Measurements from ENCODE around the gene PDE1C.

PDE1C gene

DNA sequence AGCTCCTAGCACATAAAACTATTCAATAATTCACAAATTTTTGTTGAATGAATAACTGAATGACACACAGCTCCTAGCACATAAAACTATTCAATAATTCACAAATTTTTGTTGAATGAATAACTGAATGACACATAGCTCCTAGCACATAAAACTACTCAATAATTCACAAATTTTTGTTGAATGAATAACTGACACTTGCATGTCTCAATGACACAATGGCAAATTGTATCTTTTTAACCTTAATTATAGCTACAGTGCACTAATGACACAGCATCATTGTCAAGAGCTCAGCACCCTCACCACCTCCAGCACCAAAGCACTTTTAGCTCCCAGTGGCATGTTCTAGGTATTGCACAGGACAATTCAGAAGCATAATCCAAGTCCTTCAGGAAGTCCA lies 131.6 kb downstream of the PDE1C start:
- DNase-seq (ENCODE audit: low spot score), result no peak

DNA sequence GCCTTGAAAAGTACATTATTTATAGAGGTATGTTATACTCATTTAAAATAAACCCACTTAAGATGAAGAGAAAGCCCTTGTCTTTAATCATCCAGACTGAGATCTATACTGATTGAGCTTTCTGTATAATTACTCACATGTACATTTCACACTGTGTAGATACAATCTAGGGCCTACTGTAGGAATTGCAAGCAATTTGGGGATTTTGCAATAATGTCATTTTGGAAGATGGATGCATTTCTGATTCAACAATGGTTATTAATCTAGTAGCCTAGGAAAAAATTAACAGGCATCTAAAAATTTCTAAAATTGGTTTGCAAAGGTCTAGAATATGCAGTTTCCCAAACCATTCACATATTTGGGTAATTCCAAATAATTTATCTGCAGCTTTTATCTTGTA lies 132.2 kb downstream of the PDE1C start:
- DNase-seq (ENCODE audit: low spot score), result no peak

DNA sequence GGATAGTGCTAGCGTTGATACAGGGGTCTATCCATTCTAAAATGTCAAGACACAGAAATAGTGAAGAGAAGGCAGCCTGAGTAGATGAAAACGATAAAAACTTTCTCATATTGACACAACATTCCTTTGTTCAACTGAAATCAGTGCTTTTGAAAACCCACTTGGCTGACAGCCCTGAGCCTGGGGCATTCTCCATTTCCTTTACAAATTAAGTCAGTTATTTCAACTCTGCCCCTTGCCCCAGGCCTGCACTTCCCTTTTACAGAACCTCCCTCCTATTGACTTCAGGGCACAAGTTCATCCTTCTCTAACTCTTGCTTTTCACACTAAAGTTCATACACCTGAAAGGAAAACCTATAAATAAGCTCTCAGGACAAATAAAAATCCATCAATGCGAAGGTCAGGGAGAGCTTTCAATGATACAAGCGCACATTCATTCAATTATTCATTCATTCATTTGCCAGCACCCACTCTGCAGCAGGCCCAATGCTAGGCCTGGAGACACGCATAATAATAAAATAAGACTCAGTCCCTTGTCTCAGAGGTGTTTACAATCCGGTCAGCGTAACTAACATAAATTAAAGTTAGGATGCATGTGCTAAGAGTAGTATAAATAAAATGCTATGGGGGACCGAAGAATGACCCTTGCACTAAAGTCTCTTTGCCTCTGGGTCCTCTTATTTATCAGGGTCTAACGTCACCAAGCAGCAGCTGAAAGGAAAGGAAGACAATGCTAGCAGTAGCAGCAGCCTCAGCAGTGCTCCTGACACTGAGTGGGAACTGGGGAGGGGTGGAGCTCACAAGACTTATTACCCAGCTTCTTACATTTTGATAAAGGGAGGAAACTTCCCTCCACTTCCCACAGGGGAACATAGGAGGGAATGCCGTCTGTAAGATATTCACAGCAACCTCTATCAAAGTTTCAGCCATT lies 134.8 kb downstream of the PDE1C start:
- DNase-seq (ENCODE audit: low spot score), result no peak

DNA sequence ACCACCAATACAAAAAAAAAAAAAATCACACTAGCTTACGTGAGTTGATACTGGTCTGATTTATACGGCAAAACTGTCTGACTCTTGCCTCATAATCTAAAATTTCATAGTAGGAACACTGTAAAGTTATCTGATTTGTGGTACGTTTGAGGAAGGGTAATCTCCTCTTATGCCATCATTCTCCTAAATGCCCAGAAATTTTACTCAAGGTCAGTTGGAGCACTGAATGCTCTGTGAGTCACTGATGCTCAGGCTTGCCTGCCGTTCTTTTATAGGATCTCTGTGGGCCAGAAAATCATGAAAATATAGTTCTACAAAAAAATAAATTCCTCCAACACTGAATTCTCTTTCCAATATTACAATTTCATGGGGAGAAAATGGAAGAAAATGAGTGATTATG lies 135.7 kb downstream of the PDE1C start:
- DNase-seq (ENCODE audit: low spot score), result no peak

DNA sequence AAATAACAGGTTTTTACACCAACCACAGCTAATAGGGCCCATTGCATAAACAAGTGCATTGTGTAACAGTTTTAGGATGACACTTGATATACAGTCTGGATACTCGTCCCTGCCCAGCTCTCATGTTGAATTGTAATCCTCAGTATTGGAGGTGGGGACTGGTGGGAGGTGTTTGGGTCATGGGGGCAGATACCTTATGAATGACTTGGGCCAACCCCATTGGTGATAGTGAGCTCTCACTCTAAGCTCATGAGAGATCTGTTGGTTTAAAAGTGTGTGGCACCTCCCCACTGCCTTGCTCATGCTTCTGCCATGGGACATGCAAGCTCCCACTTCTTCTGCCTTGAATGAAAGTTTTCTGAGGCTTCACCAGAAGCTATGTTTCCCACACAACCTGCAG lies 136.7 kb downstream of the PDE1C start:
- DNase-seq (ENCODE audit: low spot score), result no peak

DNA sequence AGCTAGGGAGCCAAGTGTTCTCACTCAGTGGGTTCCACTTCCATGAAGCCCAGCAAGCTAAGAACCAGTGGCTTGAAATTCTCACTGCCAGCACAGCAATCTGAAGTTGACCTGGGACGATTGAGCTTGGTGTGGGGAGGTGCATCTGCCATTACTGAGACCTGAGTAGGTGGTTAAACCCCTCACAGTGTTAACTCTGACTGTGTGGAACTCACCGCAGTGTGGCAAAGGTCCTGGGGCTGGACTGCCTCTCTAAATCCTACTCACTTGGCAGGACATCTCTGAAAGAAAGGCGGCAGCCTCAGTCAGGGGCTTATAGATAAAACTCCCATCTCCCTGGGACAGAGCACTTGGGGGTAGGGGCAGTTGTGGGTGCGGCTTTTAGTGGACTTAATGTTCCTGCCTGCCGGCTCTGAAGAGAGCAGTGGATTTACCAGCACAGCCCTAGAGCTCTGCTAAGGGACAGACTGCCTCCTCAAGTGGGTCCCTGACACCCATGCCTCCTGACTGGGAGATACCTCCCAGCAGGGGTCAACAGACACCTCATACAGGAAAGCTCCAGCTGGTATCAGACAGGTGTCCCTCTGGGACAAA lies 143.1 kb downstream of the PDE1C start:
- no peak for DNase-seq (ENCODE audit: low spot score)

DNA sequence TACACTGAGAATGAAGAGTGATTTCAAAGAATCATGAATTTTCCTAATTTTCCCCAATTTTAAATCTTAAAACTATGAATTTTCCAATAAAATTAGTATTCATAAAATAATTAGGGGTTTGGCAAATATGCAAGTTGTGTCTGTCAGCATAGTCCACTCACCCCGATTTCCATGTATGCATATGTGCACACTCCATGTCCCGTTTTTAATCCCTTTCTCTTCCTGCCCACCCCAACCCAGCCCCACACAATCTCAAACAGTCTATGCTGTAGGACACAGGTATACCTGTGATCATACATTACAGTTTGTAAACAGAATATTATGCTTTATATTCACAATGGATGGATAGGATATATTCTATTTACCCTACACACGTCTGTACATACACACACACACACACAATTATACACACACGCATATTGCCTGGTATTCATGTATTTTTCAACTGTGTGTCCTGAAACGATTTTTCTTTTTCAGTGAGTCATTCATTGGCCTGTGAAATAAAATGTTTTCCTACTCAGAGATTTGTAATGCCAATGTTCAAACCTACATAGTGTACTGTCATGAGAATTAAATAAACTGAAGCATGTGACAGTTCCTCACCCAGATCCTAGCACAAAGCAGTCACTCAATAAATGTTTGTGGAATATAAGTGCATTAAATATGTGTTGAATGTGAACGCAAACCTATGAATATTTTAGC lies 144.3 kb downstream of the PDE1C start:
- no peak for DNase-seq (ENCODE audit: low spot score)

DNA sequence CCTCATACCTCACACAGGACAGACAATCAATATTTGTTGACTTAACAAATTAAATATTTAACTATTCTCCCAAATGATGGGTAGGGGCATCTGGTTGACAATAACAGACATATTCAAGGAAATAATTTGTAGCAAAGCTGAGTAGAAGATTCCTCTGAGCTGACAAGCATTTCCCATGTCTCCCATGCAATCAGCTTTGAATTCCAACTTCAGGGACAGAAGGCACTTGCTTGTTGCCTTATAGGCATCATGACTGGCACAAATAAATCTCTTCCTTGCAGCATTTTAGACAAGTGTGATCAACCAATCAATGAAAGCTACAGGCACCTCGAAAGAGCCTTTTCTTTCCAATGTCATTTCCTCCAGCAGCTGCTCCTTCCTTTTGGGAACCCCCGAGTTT lies 146.0 kb downstream of the PDE1C start:
- no peak for DNase-seq (ENCODE audit: low spot score)

DNA sequence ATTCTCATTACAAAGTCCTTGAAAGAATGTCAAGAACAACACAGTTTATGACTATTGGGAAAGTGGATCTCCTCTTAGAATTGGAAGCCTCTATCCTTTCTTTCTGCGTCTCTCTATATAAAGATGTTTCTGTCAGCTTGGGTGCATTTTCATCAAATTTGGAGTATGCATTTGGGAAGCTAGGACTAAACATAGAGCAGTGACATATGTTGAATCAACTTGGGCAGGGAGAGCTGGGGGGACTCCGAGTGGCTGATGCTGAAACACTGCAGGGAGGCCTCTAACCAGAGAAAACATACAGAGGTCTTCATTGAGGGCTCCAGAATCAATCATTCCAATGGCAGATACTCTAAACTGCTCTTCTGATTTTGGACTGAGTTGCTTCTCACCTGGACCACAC lies 147.4 kb downstream of the PDE1C start:
- DNase-seq (ENCODE audit: low spot score), result no peak

DNA sequence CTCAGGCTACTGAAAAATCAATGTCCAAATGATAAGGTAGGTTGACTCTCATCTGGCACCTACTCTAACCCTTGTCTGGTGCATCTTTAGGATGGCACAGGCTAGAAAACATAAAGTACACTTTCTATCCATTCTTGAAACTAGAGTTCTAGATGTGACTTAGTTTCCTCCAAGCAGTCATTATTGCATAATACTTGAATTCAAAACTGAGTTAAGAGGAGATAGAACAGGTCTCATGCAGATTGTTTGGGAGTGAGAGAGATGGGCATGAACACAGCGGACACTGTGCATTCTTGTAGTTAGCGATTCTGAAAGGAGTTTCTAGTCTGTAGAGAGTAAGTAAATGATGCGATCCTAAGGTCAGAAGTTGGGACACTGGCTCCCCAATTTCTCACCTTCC lies 149.2 kb downstream of the PDE1C start:
- no peak for DNase-seq (ENCODE audit: low spot score)

DNA sequence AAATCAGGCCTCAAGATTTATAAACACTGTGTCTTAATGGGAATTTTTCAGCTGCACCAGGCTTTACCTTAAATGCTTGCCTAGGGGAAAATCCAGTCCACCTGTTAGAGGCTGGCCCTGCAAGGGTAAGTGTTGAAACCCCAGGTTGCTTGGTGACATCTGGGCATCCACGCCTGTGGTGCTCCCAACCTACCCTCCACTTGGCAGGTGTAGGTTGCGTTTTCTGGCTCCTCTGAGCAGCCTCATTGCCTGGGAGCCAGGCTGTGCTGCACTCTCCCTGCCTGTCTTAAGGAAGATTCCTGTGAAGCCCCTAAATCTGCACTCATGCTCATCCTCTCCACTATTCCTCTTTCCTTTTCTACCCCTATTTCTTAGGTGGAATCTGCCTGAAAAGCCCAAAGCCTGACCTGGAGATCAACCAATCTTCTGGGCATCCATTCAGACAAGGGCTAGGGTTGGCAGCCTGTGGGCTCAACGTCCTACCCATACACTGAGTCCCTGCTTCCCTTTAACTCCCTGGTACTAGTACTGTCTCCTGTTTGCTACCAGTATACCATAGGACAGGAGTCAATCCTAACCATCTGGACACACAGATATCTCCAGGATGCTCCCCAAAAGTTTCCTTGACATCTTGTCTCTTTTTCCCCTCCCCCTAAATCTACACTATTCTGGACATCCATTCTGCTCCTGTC lies 150.4 kb downstream of the PDE1C start:
- DNase-seq (ENCODE audit: low spot score), result no peak

DNA sequence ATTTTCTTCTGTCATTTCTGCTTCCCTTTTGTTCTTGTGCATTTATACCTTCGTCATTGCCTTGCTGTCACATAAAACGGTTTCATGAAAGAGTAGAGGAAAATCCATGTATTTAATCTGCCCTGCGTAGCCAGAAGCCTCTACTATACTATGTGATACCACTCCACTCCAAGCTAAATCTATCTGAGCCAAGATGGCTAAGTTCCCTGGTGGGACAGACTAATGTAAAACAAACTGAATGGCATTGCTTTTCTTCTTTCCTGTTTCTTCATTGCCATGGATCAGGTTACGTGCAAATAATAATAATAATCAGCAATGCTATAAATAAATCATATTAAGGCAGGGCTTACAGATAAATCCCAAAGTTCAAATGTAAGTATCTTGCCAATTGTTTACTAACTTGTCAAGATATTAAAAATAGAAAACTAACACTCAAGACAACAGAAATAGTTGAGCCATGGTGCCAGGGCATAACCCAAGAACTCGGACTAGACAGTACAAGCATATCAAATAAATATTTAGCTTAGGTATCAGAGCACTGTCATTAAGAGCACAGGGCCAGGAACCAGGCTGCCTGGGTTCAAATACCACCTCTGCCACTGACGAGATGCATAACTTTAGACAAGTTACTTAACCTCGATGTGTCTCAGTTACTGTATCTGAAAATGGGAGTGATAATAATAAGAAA lies 151.4 kb downstream of the PDE1C start:
- no peak for DNase-seq (ENCODE audit: low spot score)

DNA sequence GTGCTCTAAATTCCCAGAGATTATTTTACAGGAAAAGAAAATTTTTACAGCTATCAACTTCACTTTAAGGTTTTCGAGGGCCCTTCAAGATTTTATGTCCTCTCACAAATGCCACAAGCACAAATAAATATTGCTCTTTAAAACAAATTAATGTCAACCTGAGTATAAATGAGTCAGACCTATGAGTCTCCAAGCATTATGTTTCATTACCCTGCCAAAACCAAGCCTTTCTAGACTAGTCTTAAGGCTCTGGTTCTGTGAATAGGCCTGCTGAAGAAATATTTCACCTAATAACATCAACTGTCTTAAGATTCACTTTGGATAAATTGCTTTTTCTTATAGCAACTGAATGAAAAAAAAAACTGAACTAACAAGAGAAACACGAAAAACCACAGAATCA lies 153.0 kb downstream of the PDE1C start:
- no peak for DNase-seq (ENCODE audit: low spot score)

DNA sequence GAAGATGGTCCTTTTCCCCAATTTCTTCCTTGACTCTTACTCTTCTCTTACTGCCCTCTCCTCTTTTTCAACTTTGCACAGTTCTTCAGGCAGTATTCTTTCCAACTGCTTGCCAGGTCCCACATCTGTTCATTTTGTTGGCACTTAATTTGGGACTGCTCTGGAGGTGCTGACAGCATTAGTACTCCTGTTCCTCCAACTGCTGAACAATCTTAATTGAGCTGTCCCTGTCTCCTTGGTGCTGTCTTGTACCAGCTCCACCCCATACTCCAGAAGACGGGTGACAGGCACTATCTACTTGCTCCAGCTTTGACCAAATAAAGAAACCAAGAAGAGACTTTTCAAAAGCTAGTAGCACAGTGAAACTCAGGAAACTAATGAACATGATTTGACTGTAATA lies 160.0 kb downstream of the PDE1C start:
- DNase-seq (ENCODE audit: low spot score), result no peak

DNA sequence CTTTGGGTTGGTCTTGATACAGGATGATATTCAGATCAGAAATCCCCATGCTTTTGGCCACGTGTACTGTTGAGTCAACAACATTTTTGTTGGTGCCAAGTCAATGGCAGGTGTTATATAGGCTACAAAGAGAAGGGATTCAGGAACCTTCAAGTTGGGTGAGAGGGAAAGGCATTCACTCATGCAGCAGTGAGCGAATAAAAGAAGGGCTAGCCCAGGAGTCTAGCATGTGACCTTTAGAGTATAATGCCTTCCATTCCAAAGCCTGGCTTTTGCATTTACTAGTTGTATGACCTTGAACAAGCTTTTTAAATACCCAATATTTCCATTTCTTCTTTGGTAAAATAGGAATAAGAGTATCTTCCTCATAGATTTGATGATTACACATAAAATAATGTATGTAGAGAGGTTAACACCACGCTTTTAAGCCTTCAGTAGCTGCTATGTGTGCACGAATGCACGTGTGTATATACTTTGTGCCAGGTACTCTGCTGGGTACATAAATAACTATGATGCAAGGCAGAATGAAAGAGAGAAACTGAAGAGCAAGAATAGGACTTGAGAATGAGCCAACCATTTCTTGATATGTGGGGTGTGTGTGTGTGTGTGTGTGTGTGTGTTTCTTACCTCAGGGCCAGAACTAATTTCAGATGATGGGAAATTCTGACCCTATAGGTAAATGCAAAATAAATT lies 163.6 kb downstream of the PDE1C start:
- no peak for DNase-seq (ENCODE audit: low spot score)

DNA sequence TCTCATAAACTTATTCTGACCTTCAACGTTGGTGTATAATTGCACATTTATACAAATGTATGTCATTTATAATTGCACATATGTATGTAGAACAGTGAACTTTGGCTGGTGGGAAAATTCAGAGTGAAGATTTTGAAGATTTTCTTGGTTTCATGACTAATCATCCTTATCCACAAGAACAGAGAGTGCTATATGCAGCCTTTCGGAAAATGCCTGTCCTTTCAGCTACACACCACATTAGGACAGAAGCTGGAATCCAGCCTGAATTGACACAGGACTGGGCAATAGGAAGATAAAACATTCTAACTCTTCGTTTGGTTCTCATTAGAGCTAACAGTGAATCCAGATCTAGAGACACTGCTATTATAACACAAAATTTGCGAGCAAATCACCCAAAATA lies 166.2 kb downstream of the PDE1C start:
- no peak for DNase-seq (ENCODE audit: low spot score)

DNA sequence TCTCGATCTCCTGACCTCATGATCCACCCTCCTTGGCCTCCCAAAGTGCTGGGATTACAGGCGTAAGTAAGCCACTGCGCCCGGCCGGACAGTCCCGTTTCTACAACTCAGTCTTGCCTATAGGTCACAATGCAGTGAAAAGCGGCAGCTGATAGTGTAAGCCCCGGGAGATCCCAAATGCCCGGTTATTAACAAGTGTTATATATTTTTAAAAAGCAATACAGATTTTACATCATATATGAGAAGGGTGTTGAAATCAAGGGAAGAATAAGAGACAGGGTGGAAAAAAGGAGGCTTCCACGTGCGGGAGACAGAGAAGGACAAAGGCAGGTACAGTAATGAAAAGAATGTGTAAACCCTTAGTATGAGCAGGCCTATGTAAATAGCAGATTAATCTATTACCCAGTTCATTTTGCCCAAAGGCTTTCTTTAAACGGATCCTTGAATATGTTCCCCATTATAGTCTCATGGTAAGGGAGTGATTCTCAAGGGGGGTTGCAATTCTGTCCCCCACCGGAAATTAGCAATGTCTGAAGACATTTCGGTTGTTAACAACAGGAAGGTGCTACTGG lies 170.8 kb downstream of the PDE1C start:
- DNase-seq (ENCODE audit: low spot score), result no peak

DNA sequence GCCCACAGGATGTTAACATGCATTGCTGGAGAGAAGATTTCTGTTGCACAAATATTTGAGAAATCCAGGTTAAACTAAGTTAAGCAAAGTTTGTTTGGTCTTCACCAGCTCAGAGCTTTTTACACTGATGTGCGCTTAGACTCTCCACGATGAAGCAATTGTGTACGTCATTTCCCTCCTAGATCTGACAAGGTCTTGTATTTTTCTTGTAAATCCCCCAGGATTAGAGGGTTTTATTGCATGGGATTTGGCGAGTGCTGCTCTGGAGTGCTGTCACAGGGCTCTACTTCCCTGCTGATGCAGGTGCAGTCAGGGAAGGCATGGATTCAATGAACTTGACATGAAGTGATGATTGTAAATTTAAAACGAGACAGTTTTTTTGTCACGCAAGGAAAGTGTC lies 173.3 kb downstream of the PDE1C start:
- DNase-seq (ENCODE audit: low spot score), result no peak

DNA sequence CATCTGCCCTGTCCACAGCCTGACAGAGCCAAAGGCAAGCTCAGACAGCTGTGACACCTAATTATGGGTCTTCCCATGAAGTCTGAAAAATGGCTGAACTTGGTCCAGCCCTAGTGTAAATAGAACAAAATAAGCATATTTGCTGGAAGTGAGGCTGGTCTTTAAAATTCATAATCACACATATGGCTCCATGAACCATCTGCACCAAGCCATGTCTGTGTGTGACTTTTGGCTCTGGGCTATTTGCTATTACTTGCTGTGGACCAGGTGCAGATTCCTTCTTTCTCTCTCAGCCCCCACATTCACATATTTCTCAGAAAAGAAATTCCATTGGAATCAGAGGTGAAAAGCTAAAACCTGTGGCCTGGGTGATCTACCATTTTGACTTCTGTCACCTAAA lies 175.9 kb downstream of the PDE1C start:
- no peak for DNase-seq (ENCODE audit: low spot score)

DNA sequence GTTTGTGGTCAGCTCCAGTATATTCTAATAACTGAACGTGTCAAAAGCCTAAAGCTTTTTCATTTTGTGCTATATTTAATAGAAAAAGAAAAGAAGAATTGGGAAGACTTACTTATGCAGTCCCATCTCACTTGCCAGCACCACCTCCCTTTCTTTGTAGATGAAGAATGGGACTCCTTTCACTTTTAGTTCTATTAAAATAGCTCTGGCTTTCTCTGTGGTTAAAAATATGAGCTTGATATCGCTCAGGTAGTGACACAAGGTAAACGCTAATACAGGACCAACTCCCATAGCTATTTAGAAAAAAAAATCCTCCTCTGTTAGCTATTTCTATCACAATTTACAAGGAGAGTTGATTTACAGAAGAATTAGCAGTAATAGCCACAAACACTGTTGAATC lies 176.8 kb downstream of the PDE1C start:
- DNase-seq (ENCODE audit: low spot score), result no peak

Data from HuH-7.5 (cell line).